Activated T-cell treated with anti-CD3 and anti-CD28 coated beads, Interleukin-2, amount 50 U/mL, for 4 hours (primary cell): ENCODE measurements around the gene B9D1. TPM values are rescaled to one million over a fixed set of nuclear protein-coding genes. Genes with fewer than 3 reads are reported as not detected.

ENCODE experiments used
- ATAC-seq, 2 donors: fragments of 200-7000 bp; cut with Tn5 transposase; one replicate each; pipeline ENCODE4 v1.10.0; 2021
- DNase-seq: peaks from one replicate; pipeline ENCODE4 v3.0.0-alpha.2; 2020
- H3K27me3 Mint-ChIP-seq: one replicate; pipeline ENCODE4 v1.8.0; 2021; ENCODE audit warnings: low read depth, mixed read lengths
- H3K36me3 Mint-ChIP-seq: one replicate; pipeline ENCODE4 v1.8.0; 2022; ENCODE audit warnings: mixed read lengths; ENCODE audit not compliant: insufficient read depth
- H3K4me1 Mint-ChIP-seq: one replicate; pipeline ENCODE4 v1.8.0; 2021; ENCODE audit warnings: low read depth, mixed read lengths
- H3K4me3 Mint-ChIP-seq: one replicate; pipeline ENCODE4 v1.8.0; 2021; ENCODE audit warnings: mild to moderate bottlenecking, moderate library complexity, mixed read lengths
- H3K9me3 Mint-ChIP-seq: one replicate; pipeline ENCODE4 v1.8.0; 2021; ENCODE audit warnings: mixed read lengths
- total RNA-seq, 3 donors: library from RNA; stranded (reverse); gene quantifications; one replicate each; pipeline ENCODE4 v1.2.1, GENCODE V29; 2021

The B9D1 gene
- total RNA-seq, 3 donors from 2014 or later = 5.4 to 7.6 (median 6.6) TPM

DNA sequence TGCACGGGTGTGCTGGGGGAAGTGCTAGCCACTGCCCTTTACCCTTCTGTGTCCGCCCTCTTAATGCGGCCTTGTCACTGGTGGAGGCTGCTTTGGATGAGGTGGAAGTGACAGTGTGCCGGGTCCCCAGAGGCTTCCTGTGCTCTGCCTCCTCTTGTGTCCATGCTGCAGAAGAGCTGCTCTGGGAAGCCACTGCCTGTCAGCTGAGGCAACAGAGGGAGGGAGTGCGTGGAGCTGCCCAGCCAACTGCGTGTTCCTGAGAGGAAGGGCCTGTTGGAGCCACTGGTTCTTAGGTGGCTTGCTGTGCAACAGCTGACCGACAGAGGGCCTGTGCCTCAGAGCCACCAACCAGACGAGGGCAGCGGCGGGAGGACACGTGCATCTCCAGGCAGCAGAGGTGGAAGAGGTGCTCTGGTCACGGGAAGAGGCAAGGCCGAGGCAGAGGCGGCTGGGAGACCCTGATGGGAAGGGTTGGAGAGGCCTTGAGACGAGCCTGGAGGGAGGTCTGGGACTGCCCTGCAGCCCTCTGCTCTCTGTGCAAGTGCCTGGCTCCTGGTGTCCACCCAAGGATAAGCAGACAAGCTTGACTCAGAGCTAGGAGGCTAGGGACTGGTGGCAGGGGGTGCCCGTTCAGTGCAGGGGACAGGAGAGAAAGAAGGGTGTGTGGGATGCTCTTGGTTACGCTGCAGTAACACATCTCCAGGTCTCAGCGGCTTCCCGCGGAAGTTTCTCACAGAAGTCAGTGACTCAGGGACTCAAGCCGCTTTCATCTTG is 25.4 kb downstream of the B9D1 start:
- ATAC-seq (no peak), DNase-seq (no peak)
- peaks cover 18% of the 10 kb centered on the region for H3K27me3 Mint-ChIP-seq
- H3K4me3 Mint-ChIP-seq = no peak overlapping the region
- no peaks in the 10 kb centered on the region for H3K36me3 Mint-ChIP-seq
- H3K9me3 Mint-ChIP-seq = no peaks in the 10 kb centered on the region
- no peaks in the 10 kb centered on the region for H3K4me1 Mint-ChIP-seq

DNA sequence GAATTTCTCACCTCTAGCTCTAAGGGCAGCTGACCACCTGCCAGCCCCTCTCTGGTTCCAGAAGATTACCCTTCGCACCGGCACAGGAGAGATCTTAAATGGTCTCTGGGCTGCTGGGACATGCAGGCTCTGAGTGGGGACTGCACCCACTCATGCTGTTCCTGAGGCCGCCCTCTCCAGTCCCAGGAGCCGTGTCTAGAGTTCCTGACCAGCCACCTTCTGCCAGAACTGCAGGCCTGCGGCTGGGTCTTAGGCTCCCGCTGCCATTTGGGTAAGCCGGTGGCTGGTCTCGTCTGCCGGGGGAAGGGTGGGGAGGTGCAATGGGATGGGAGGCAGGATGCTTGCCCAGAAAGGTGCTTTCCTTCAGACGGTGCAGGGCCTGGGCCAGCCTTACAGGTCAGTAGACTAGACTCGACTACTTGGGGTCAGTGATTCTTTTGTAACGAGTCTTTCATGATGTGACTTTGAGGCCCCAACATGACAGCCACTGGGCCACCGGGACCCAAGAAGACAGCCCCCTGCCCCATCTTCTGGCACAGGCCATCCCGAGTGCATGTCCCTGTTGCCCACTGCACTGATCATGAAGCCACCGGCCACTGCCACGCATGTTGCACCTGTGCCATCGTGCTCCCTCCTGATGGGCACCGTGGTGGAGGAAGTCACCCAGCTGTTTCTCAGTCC is 26.4 kb downstream of the B9D1 start:
- Mint-ChIP-seq H3K36me3 (no peaks in the 10 kb centered on the region), H3K4me1 (no peaks in the 10 kb centered on the region), H3K4me3 (no peak overlapping the region), H3K27me3 (peaks cover 13% of the 10 kb centered on the region), H3K9me3 (no peaks in the 10 kb centered on the region)
- ATAC-seq (no peak), DNase-seq (no peak)

DNA sequence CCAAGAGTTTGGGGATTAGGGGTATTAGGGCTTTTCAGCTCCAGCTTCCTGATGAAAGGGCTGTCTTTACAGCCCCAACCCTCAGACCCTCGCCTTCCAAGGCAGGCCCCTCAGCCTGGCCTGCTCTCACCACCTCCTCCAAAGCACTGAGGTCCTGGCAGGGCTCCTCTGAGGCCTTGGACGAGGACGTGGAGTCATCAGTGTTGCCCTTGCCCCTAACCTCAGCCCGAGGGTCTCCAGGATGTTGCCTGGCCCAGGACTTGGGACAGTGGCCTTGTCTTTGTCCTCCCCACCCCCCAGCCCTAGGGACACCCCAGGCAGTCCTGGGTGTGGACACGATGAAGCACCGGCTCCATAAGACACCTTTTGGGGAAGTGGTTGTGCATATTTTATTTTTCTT is 28.2 kb downstream of the B9D1 start:
- peaks cover 7% of the 10 kb centered on the region for H3K27me3 Mint-ChIP-seq

DNA sequence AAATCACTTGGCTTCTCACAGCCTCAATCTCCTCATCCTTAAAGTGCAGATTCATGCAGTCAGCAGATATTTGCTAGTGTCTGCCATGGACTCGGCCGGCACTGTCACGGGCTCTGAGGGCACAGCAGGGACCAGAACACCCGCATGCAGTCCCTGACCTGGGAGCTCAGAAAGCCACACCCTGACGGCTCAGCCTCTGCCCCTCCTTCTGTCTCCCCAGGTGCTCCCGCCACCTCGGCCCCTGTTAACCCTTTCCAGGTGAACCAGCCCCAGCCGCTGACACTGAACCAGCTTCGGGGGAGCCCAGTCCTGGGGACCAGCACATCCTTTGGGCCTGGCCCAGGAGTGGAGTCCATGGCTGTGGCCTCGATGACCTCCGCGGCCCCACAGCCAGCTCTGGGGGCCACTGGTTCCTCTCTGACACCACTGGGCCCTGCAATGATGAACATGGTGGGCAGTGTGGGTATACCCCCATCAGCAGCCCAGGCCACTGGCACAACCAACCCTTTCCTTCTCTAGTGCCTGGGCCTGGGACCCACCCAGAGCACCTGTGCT is 28.7 kb downstream of the B9D1 start:
- ATAC-seq (no peak), DNase-seq (no peak)
- Mint-ChIP-seq H3K4me3 (no peak overlapping the region), H3K4me1 (no peaks in the 10 kb centered on the region), H3K36me3 (no peaks in the 10 kb centered on the region), H3K9me3 (no peaks in the 10 kb centered on the region), H3K27me3 (peaks cover 7% of the 10 kb centered on the region)

More for the DNA sequence above, 28.2 kb downstream of the B9D1 start:
- H3K9me3 Mint-ChIP-seq = no peaks in the 10 kb centered on the region
- no peak for ATAC-seq
- no peaks in the 10 kb centered on the region for H3K36me3 Mint-ChIP-seq
- H3K4me3 Mint-ChIP-seq = no peak overlapping the region
- no peak for DNase-seq
- H3K4me1 Mint-ChIP-seq = no peaks in the 10 kb centered on the region

DNA sequence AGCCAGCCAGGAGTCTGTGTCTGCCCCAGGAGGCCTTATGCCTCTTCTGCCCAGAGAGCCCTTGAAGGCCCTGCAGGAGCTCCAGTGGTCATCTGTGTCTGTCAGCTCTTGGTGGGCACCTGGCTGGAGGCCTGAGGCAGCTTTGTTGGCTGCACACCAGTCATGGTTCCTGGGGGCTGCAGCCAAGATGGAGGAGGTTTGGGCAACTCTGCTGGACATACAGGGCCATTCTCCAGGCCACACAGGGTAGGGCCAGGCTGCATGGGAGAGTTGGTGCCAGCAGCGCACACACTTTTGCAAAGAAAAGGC is 29.4 kb downstream of the B9D1 start:
- Mint-ChIP-seq H3K4me3 (no peak overlapping the region), H3K27me3 (peaks cover 7% of the 10 kb centered on the region), H3K4me1 (no peaks in the 10 kb centered on the region), H3K36me3 (no peaks in the 10 kb centered on the region), H3K9me3 (no peaks in the 10 kb centered on the region)
- no peak for ATAC-seq
- DNase-seq = no peak

DNA sequence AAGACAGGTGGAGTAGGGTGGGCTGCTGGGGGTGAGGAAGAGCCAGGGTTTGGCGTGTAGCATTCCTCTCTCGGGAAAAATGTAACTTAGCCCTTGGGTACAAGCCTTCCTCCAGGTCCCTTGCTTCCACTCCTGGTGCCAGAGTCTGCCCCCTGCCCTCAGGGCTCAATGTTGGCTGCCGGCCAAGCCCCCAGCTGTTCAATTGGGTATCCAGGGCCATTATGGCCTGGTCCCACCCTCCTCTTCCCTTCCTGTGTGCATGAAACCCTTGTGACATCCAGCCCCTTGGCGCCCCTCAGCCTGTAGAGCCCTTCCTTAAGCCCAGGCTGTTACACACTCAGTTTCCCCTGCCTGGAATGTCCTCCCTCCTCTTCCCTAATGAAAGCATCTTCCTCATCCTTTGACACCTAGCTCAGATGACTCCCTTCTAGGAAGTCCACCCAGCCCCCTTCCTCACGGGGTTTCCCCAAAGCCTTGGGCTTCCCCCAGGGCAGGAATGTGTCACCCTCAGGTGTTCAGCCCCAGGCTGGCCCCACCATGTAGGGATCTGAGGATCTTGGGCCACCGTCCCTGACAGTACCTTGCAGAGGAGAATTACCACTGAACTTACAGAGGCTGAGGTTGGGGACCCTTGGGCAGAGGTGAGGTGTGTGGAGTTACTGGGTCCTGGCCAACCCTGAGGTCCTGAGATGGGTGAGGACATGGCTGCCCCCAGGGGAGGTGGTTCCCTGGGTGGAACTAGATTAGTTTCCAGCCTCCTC is 30.0 kb downstream of the B9D1 start:
- ATAC-seq (peak in 1 of 2 donors; percentile 53), DNase-seq (no peak)
- Mint-ChIP-seq H3K9me3 (no peaks in the 10 kb centered on the region), H3K4me3 (no peak overlapping the region), H3K4me1 (no peaks in the 10 kb centered on the region), H3K36me3 (no peaks in the 10 kb centered on the region), H3K27me3 (peaks cover 7% of the 10 kb centered on the region)

DNA sequence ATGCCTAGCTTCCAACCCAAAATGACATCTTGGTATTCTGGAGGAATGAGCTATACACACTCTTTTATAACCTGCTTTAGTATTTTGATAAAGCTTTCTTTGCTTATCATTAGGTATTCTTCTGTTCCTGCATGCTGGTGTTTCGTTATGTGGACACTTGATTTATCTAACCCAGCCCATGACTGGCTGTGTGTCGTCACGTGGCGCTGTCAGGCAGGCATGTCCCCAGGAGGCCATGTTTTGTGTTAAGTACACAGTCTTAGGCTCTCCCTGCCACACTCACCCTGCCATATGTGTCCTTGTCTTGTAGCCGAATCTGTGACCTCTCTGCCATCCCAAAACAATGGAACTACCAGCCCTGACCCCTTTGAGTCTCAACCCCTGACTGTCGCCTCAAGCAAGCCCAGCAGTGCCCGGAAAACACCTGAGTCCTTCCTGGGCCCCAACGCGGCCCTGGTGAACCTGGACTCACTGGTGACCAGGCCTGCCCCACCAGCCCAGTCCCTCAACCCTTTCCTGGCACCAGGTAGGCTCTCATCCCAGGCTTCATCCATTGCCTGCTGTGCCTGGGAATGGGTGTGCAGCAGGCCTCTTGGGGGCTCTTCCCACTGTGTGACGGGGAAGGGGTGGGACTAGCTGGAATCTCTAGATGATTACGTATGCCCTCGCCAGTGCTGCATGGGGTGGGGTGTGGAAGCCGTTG is 30.8 kb downstream of the B9D1 start:
- Mint-ChIP-seq H3K27me3 (no peaks in the 10 kb centered on the region), H3K9me3 (no peaks in the 10 kb centered on the region), H3K4me3 (no peak overlapping the region), H3K36me3 (no peaks in the 10 kb centered on the region), H3K4me1 (no peaks in the 10 kb centered on the region)
- DNase-seq (no peak), ATAC-seq (no peak)

DNA sequence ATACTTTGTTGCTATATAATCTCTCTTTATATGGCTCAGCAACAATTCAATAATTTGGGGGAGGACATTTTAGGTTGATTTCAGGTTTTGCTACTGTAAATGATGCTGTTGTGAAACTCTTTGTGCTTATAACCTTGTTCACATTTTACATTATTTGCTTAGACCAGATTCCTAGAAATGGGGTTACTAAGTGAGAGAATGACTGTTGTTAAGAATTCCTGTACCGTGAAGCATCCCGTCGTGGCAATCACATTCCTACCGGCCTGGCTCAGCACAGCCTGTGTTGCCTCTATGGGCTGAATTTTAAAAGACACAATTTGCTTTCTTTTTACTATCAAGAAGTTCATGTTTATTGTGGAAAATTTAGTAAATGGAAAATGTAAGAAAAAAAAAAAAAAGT is 31.4 kb downstream of the B9D1 start:
- Mint-ChIP-seq H3K27me3 (no peaks in the 10 kb centered on the region), H3K36me3 (no peaks in the 10 kb centered on the region), H3K4me1 (no peaks in the 10 kb centered on the region), H3K4me3 (no peak overlapping the region), H3K9me3 (peaks cover under 1% of the 10 kb centered on the region)
- ATAC-seq (no peak), DNase-seq (no peak)

DNA sequence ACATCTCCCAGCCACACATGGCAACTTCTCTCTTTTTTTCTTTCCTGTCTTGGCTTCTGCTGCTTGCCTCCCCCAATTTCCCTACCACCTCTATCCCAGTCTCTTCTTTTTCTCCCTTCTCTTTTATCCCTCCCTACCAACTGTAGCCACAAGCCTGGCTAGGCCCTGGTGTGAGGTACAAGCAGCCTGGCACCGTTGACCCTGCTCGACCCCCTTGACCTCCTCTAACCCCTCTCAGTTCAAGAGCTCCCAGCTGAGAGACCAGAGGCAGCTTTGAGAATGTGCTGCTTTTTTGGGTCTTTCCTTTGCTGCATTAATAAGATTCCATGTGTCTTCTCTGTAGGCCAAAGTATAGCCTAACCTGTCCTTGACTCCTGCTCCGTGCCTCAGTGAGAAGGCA is 32.3 kb downstream of the B9D1 start:
- ATAC-seq (no peak), DNase-seq (no peak)
- H3K27me3 Mint-ChIP-seq = no peaks in the 10 kb centered on the region
- no peaks in the 10 kb centered on the region for H3K36me3 Mint-ChIP-seq
- H3K4me1 Mint-ChIP-seq = no peaks in the 10 kb centered on the region
- no peak overlapping the region for H3K4me3 Mint-ChIP-seq
- H3K9me3 Mint-ChIP-seq = peaks cover 9% of the 10 kb centered on the region

DNA sequence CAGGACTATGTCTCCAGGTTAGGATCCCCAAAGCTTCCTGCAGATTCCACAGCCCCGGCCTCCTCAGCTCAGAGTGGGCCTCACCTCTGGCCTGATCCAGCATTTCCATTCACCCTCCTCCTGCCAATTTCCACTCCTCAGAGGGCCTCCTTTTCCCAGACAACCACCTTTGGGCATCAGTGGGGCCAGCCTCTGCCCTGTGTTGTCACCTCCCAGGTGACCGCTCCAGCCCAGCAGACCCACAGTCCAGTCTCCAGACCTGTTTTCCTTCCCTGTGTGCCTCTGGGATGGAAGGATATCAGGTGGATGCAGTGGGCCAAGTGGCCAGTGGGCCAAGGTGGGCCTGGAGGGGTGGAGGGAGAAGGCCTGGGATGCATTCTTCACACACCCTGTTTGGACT is 32.7 kb downstream of the B9D1 start:
- ATAC-seq = no peak
- H3K4me1 Mint-ChIP-seq = no peaks in the 10 kb centered on the region
- no peak for DNase-seq
- peaks cover 13% of the 10 kb centered on the region for H3K9me3 Mint-ChIP-seq
- H3K4me3 Mint-ChIP-seq = no peak overlapping the region
- H3K27me3 Mint-ChIP-seq = no peaks in the 10 kb centered on the region
- H3K36me3 Mint-ChIP-seq = no peaks in the 10 kb centered on the region

DNA sequence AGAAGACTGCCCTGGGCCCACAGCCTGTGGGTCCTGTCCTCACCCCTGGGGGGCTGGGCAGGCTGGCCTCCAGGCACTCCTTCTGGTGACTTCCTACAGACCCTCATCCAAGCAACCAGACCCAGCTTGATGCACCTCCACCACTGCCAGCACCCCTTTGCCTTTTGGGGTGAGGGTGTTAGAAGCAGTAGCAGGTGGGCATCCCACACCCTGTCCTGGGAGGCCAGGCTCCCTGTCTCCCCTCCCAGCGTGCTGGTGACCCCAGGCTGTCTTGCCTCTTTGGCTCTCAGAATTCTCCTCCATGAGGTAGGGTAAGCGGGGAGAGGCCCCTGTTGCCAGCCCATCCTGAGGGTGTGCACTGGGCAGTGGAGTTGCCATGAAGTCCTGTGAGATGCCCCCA is 33.4 kb downstream of the B9D1 start:
- DNase-seq = no peak
- Mint-ChIP-seq H3K27me3 (no peaks in the 10 kb centered on the region), H3K4me1 (no peaks in the 10 kb centered on the region), H3K9me3 (peaks cover 13% of the 10 kb centered on the region), H3K36me3 (no peaks in the 10 kb centered on the region), H3K4me3 (no peak overlapping the region)
- ATAC-seq = no peak

DNA sequence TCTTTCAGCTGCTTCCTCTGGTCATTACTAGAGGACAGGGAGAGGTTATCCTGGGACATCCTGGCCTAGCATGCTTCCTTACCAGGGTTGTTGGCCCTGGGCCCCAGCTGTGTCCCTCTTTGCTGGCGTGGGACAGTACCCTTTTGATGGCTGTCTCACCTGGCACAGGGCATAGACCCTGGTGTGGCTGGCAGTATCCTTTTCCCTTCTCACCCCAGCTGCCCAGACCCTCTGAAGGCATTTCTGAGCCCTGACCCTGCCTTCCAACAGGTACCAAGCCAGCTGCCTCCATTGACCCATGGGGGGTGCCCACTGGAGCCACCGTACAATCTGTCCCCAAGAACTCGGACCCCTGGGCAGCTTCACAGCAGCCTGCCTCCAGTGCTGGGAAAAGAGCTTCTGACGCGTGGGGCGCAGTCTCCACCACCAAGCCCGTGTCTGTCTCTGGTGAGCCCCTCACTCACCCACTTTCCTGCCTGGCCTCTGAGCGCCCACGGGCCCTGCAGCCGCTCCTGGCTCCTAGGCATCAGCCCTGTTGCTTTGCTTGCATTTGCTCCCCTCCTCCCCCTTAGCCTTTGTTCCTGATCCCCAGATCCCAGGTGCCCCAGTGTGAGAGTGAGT is 34.0 kb downstream of the B9D1 start:
- H3K27me3 Mint-ChIP-seq = no peaks in the 10 kb centered on the region
- no peaks in the 10 kb centered on the region for H3K36me3 Mint-ChIP-seq
- no peak overlapping the region for H3K4me3 Mint-ChIP-seq
- no peak for ATAC-seq
- DNase-seq = no peak
- no peaks in the 10 kb centered on the region for H3K4me1 Mint-ChIP-seq
- H3K9me3 Mint-ChIP-seq = peaks cover 13% of the 10 kb centered on the region

DNA sequence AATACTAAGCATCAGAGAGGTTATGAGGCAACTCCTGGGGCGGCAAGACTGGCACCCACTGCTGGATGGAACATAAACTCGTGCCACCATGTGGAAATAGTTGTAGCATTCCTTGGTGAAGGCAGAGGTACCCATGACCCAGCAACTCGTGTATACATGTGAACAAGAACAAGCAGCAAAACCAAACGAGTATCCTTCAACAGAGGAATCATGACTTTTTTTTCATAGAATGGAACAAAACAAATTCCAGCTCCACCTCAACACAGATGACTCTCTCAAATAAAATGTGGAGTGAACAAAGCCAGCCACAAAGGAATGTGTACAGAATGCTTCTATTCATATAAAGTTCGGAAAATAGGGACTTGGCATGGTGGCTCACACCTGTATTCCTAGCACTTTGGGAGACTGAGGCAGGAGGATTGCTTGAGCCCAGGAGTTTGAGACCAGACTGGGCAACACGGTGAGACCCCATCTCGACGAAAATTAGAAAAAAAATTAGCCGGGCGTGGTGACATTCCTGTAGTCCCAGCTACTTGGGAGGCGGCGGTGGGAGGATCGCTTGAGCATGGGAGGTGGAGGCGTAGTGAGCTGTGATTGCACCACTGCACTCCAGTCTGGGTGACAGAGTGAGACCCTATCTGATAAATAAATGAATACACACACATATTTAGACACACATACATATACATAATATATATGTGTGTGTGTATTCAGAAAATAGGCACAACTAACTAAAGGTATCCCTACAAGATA is 35.3 kb downstream of the B9D1 start:
- no peaks in the 10 kb centered on the region for H3K4me1 Mint-ChIP-seq
- DNase-seq (no peak), ATAC-seq (no peak)
- H3K4me3 Mint-ChIP-seq = no peak overlapping the region
- H3K27me3 Mint-ChIP-seq = no peaks in the 10 kb centered on the region
- H3K9me3 Mint-ChIP-seq = peaks cover 13% of the 10 kb centered on the region
- H3K36me3 Mint-ChIP-seq = peaks cover 4% of the 10 kb centered on the region
